Stimulated activated CD4-positive, alpha-beta T cell treated with anti-CD3 and anti-CD28 coated beads, Interleukin-15, amount 100 ng/mL, for 48 hours (primary cell): ENCODE results near the gene MBNL3.
"Not testable (repeated sequence)": the region's sequence is repeated elsewhere in the genome, so short reads cannot be mapped to it uniquely, and the experiment has no call there.

Source experiments
- DNase-seq, 2 donors: peaks; one replicate each; pipeline ENCODE4 v3.0.0-alpha.2; 2020; ENCODE audit warnings: low read depth in 2 of 2

Gene MBNL3

GRCh38 chrX:132375941-132376340 lies 112.9 kb downstream of the MBNL3 start:
- DNase-seq: no peak

GRCh38 chrX:132373610-132374009 lies 115.2 kb downstream of the MBNL3 start:
- no peak for DNase-seq

- DNase-seq: no peak
Observed at GRCh38 chrX:132369617-132370326, 119.1 kb downstream of the MBNL3 start.

GRCh38 chrX:132367984-132368383 lies 120.9 kb downstream of the MBNL3 start:
- DNase-seq: no peak

GRCh38 chrX:132367314-132367713 lies 121.5 kb downstream of the MBNL3 start:
- no peak for DNase-seq

GRCh38 chrX:132365490-132365889 lies 123.3 kb downstream of the MBNL3 start:
- DNase-seq: no peak

- DNase-seq: no peak
Observed at GRCh38 chrX:132364313-132364712, 124.5 kb downstream of the MBNL3 start.

GRCh38 chrX:132353430-132353829 lies 135.4 kb downstream of the MBNL3 start:
- no peak for DNase-seq

- DNase-seq: no peak
Observed at GRCh38 chrX:132336172-132336571, 152.7 kb downstream of the MBNL3 start.

GRCh38 chrX:132333351-132333750 lies 155.5 kb downstream of the MBNL3 start:
- DNase-seq: no peak

- no peak for DNase-seq
Observed at GRCh38 chrX:132331532-132331931, 157.3 kb downstream of the MBNL3 start.

- no peak for DNase-seq
Observed at GRCh38 chrX:132331000-132331399, 157.8 kb downstream of the MBNL3 start.

GRCh38 chrX:132330156-132330729 lies 158.6 kb downstream of the MBNL3 start:
- no peak for DNase-seq

- not testable (repeated sequence) for DNase-seq
Observed at GRCh38 chrX:132326960-132327359, 161.9 kb downstream of the MBNL3 start.
